IMR-90 (cell line): ENCODE data around the gene CDKN2A. TPM values are rescaled to one million over a fixed set of nuclear protein-coding genes. Genes with fewer than 3 reads are reported as not detected.

Experiments used
- ATAC-seq: fragments of 200-7000 bp; cut with Tn5 transposase; 2 replicates; pipeline ENCODE4 v1.9.1; 2020; ENCODE audit warnings: low read depth, mild to moderate bottlenecking, moderate library complexity
- BruUV-seq: library from RNA; stranded (reverse); fragments of 400-500 nt; replicated peaks from 2 replicates; lab custom pipeline; 2021; lab: Mats Ljungman, UMichigan
- CTCF ChIA-PET: fragments of 300-600 bp; formaldehyde crosslinking; extraction: SDS; loops from one replicate; lab custom pipeline; 2021; ENCODE audit warnings: antibody characterized with exemption; lab: Yijun Ruan, JAX
- POLR2A ChIA-PET: fragments of 300-600 bp; sonication (Branson Sonifier 250); formaldehyde crosslinking; loops from one replicate; lab custom pipeline; 2022; ENCODE audit warnings: antibody characterized with exemption; ENCODE audit not compliant: unreplicated experiment; lab: Charles Lee
- DNase-seq: peaks from one replicate; pipeline ENCODE4 v3.0.0; 2013
- H2AFZ ChIP-seq: replicated peaks from 2 replicates; pipeline ENCODE3; 2013; ENCODE audit warnings: low read length, mild to moderate bottlenecking; ENCODE audit not compliant: poor library complexity
- H2AK5ac ChIP-seq: 2 replicates; pipeline ENCODE4 v1.6.1; 2013; ENCODE audit warnings: low read depth, low read length, inconsistent platforms
- H2AK9ac ChIP-seq: replicated peaks from 2 replicates; pipeline ENCODE3; 2013; ENCODE audit warnings: mild to moderate bottlenecking, low read depth, low read length, moderate library complexity; ENCODE audit not compliant: poor library complexity
- H2BK120ac ChIP-seq: 2 replicates; pipeline ENCODE4 v1.6.1; 2013; ENCODE audit warnings: low read depth, low read length, inconsistent platforms
- H2BK15ac ChIP-seq: 3 replicates; pipeline ENCODE4 v1.6.1; 2013; ENCODE audit warnings: low read depth, low read length, inconsistent platforms
- H2BK20ac ChIP-seq: 2 replicates; pipeline ENCODE4 v1.6.1; 2013; ENCODE audit warnings: low read depth, mild to moderate bottlenecking, inconsistent platforms, low read length, moderate library complexity
- H2BK5ac ChIP-seq: 2 replicates; pipeline ENCODE4 v1.6.1; 2013; ENCODE audit warnings: mild to moderate bottlenecking, low read depth, low read length, inconsistent platforms; ENCODE audit not compliant: poor library complexity, severe bottlenecking
- H3K14ac ChIP-seq: replicated peaks from 2 replicates; pipeline ENCODE4 v1.6.1; 2013; ENCODE audit warnings: low read depth, low read length, inconsistent platforms
- H3K18ac ChIP-seq: 2 replicates; pipeline ENCODE4 v1.6.1; 2013; ENCODE audit warnings: low read depth, low read length, control low read depth
- H3K23ac ChIP-seq: 2 replicates; pipeline ENCODE4 v1.6.1; 2013; ENCODE audit warnings: low read depth, low read length, inconsistent platforms
- H3K27ac ChIP-seq: 2 replicates; pipeline ENCODE4 v1.5.1; 2013; ENCODE audit warnings: mild to moderate bottlenecking, control low read depth, low read length; ENCODE audit not compliant: insufficient read depth
- H3K27me3 ChIP-seq: 2 replicates; pipeline ENCODE4 v1.6.1; 2013; ENCODE audit warnings: low read length; ENCODE audit not compliant: control insufficient read depth, insufficient read depth
- H3K36me3 ChIP-seq: 2 replicates; pipeline ENCODE4 v1.6.1; 2013; ENCODE audit warnings: low read length, mixed read lengths; ENCODE audit not compliant: control insufficient read depth, insufficient read depth
- H3K4ac ChIP-seq: 2 replicates; pipeline ENCODE4 v1.6.1; 2013; ENCODE audit warnings: low read depth, low read length, inconsistent platforms
- H3K4me1 ChIP-seq: 2 replicates; pipeline ENCODE4 v1.6.1; 2013; ENCODE audit warnings: low read length, mixed read lengths; ENCODE audit not compliant: control insufficient read depth, insufficient read depth
- H3K4me2 ChIP-seq: 2 replicates; pipeline ENCODE4 v1.6.1; 2013; ENCODE audit warnings: low read depth, mild to moderate bottlenecking, control low read depth, low read length, moderate library complexity
- H3K4me3 ChIP-seq: 2 replicates; pipeline ENCODE4 v1.5.1; 2013; ENCODE audit warnings: low read depth, mild to moderate bottlenecking, control low read depth, low read length, moderate library complexity; ENCODE audit not compliant: insufficient read depth
- H3K56ac ChIP-seq: 2 replicates; pipeline ENCODE4 v1.6.1; 2013; ENCODE audit warnings: low read length, inconsistent platforms; ENCODE audit not compliant: insufficient read depth; ENCODE audit errors: extremely low read depth
- H3K79me1 ChIP-seq, 2 experiments: 2 replicates each; pipeline ENCODE4 v1.6.1; 2013; ENCODE audit warnings: low read length in 2 of 2, inconsistent platforms in 1 of 2, low read depth in 1 of 2
- H3K9ac ChIP-seq: 2 replicates; pipeline ENCODE4 v1.6.1; 2013; ENCODE audit warnings: low read depth, low read length, control low read depth
- H3K9me1 ChIP-seq: 2 replicates; pipeline ENCODE4 v1.6.1; 2013; ENCODE audit warnings: low read length, inconsistent platforms; ENCODE audit not compliant: insufficient read depth
- H3K9me3 ChIP-seq: 2 replicates; pipeline ENCODE4 v1.6.1; 2013; ENCODE audit warnings: low read length; ENCODE audit not compliant: control insufficient read depth, insufficient read depth
- H4K20me1 ChIP-seq: 2 replicates; pipeline ENCODE4 v1.6.1; 2013; ENCODE audit warnings: low read length, inconsistent platforms; ENCODE audit not compliant: insufficient read depth
- H4K5ac ChIP-seq: 2 replicates; pipeline ENCODE4 v1.6.1; 2013; ENCODE audit warnings: mild to moderate bottlenecking, low read depth, low read length, control low read depth
- H4K8ac ChIP-seq, 2 experiments: 2 replicates each; pipeline ENCODE4 v1.6.1; 2013; ENCODE audit warnings: low read depth in 2 of 2, low read length in 2 of 2, control low read depth in 1 of 2, inconsistent platforms in 1 of 2
- H4K91ac ChIP-seq: 2 replicates; pipeline ENCODE4 v1.6.1; 2013; ENCODE audit warnings: low read depth, low read length, inconsistent platforms; ENCODE audit not compliant: insufficient read depth
- CHD1 ChIP-seq: IDR thresholded peaks from 2 replicates; pipeline ENCODE4 v1.6.1; 2012; ENCODE audit warnings: low read depth, low read length, improper control_type of control experiment
- CTCF ChIP-seq: conservative IDR thresholded peaks from 2 replicates; pipeline ENCODE4 v1.5.1; 2012; ENCODE audit warnings: mild to moderate bottlenecking, low read depth, low read length, improper control_type of control experiment
- MAZ ChIP-seq: IDR thresholded peaks from 2 replicates; pipeline ENCODE4 v1.6.1; 2012; ENCODE audit warnings: low read depth, mild to moderate bottlenecking, low read length, improper control_type of control experiment, moderate library complexity, borderline replicate concordance
- MXI1 ChIP-seq: IDR thresholded peaks from 2 replicates; pipeline ENCODE4 v1.6.1; 2012; ENCODE audit warnings: low read depth, mild to moderate bottlenecking, low read length, moderate library complexity, borderline replicate concordance
- POLR2A ChIP-seq: IDR thresholded peaks from 2 replicates; pipeline ENCODE4 v1.6.1; 2012; ENCODE audit warnings: mild to moderate bottlenecking, low read depth, low read length
- RAD21 ChIP-seq: IDR thresholded peaks from 2 replicates; pipeline ENCODE4 v1.6.1; 2012; ENCODE audit warnings: low read length, improper control_type of control experiment
- RCOR1 ChIP-seq: IDR thresholded peaks from 2 replicates; pipeline ENCODE4 v1.6.1; 2012; ENCODE audit warnings: mild to moderate bottlenecking, low read length, improper control_type of control experiment; ENCODE audit not compliant: insufficient replicate concordance
- SMC3 ChIP-seq: fragments of 150-350 bp; IDR thresholded peaks from 2 replicates; pipeline ENCODE4 v1.6.1; 2016; ENCODE audit warnings: low read depth, mild to moderate bottlenecking, antibody characterized with exemption, low read length, moderate library complexity
- WGBS, 2 experiments: methylation state at CpG; one replicate each; pipeline versions ENCODE4 v1.1.5 to v1.1.7; 2013; ENCODE audit warnings: missing lambda C conversion rate in 2 of 2; ENCODE audit not compliant: insufficient read length in 1 of 2; ENCODE audit errors: extremely low coverage in 2 of 2; 5-methylcytosine and 5-hydroxymethylcytosine counted together
- dilution Hi-C: fragments of 300-500 bp; cut with HindIII; formaldehyde crosslinking; loops from one replicate; pipeline ENCODE4 v1.14.3; 2018; ENCODE audit warnings: low sequenced_read_pairs; ENCODE audit not compliant: unreplicated experiment
- in situ Hi-C: fragments of 300-500 bp; cut with MboI; formaldehyde crosslinking; loops from 3 replicates; pipeline ENCODE4 v1.14.3; 2019; ENCODE audit warnings: low sequenced_read_pairs, inconsistent platforms, mixed read lengths
- intact Hi-C: fragments of 100-400 bp; cut with micrococcal nuclease; formaldehyde crosslinking; loops from 2 replicates; pipeline ENCODE4 v1.10.0; 2022
- polyA plus RNA-seq, 3 experiments: library from polyadenylated mRNA; depleted of rRNA; stranded (reverse); fragments of >200 nt; gene quantifications; 2 replicates each; pipeline ENCODE4 v1.2.3, GENCODE V29; 2012; ENCODE audit warnings: low replicate concordance in 1 of 3
- total RNA-seq: library from RNA; depleted of rRNA; stranded (reverse); fragments of >200 nt; gene quantifications from 2 replicates; pipeline ENCODE4 v1.2.3, GENCODE V29; 2012
- TF ChIP-seq, protein P1 (sequence below): fragments of 150-350 bp; IDR thresholded peaks from 2 replicates; pipeline ENCODE4 v1.6.1; 2016; ENCODE audit warnings: low read depth, mild to moderate bottlenecking, low read length, moderate library complexity, borderline replicate concordance

CDKN2A gene
- total and polyA plus RNA-seq, 2 of the 4 experiments (the other 2 are of a cell fraction): 11.3 to 75.3 TPM

- no peak for TF ChIP-seq CTCF
- TF ChIP-seq RCOR1: no peak
Measured at GRCh38 chr9:21983561-21983935, 10.6 kb downstream of the CDKN2A start (continued).

DNA sequence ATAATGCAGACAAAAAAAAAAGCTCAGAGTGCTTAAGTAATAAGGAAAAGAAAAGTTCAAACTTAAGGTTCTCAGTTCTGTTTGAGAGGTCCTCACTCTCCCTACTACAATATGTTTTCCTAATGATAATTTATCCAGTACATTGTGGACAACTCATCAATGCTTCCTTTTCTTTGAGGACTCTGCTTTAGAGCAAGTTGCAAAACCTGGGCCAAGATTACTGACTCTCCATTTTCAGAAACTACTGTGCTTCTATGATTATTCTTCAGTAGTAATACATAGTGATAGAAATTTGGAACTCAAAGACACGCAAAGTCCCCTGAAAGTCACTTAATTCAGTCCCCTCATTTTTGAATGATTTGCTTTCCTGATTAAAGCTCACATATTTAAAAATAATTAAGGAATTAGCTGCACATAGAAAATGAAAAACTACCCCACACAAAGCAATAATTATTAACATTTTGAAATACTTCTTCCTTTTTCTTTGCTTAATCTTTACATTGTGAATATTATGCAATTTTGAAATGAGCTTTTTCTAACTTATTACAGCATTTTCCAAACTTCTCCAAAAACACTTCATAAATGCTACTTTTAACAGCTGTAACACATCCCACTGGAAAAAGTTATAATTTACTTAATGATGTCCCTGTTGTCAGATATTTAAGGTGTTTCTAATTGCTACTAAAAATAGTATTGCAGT, 11.2 kb downstream of the CDKN2A start:
- Histone ChIP-seq H3K4ac (no peak overlapping the region), H3K4me2 (no peak overlapping the region), H3K79me1 (no peaks in the 10 kb centered on the region), H3K36me3 (no peaks in the 10 kb centered on the region), H2BK5ac (no peak overlapping the region), H3K4me3 (no peak overlapping the region), H3K9me1 (no peaks in the 10 kb centered on the region), H2BK20ac (no peak overlapping the region), H3K9me3 (no peaks in the 10 kb centered on the region), H3K14ac (no peak overlapping the region), H4K20me1 (no peaks in the 10 kb centered on the region), H2AK5ac (no peak overlapping the region), H4K5ac (no peak overlapping the region), H3K23ac (no peak overlapping the region), H2AK9ac (no peak overlapping the region), H3K9ac (no peak overlapping the region), H3K27ac (no peak overlapping the region), H2AFZ (no peak overlapping the region), H3K18ac (no peak overlapping the region), H3K4me1 (no peaks in the 10 kb centered on the region), H4K91ac (no peak overlapping the region), H4K8ac (no peak overlapping the region), H3K27me3 (peaks cover 6% of the 10 kb centered on the region), H2BK120ac (no peak overlapping the region), H2BK15ac (no peak overlapping the region), H3K56ac (no peak overlapping the region)
- ChIA-PET CTCF (interaction anchor here (0.9 kb wide), 1 partner anchor 137 kb away, joined by 3 read pairs; no protein-coding TSS in a partner anchor), POLR2A (interaction anchor here (0.6 kb wide), 1 partner anchor 657 kb away, joined by 5 read pairs; no protein-coding TSS in a partner anchor)
- dilution Hi-C loops: no loop called here
- ATAC-seq: no peak
- BruUV-seq: no TSS peak
- no CpG with 5 or more reads among the region's 1 CpG for WGBS, 2 experiments
- DNase-seq: no peak
- in situ Hi-C loops: loop anchor here (25.0 kb wide), 1 partner anchor 396 kb away; no protein-coding TSS in a partner anchor
- intact Hi-C loops: no loop called here
- TF ChIP-seq POLR2A (no peak), SMC3 (no peak), RAD21 (no peak), MAZ (no peak), CTCF (no peak), MXI1 (no peak), CHD1 (no peak)
- TF ChIP-seq, protein P1, sequence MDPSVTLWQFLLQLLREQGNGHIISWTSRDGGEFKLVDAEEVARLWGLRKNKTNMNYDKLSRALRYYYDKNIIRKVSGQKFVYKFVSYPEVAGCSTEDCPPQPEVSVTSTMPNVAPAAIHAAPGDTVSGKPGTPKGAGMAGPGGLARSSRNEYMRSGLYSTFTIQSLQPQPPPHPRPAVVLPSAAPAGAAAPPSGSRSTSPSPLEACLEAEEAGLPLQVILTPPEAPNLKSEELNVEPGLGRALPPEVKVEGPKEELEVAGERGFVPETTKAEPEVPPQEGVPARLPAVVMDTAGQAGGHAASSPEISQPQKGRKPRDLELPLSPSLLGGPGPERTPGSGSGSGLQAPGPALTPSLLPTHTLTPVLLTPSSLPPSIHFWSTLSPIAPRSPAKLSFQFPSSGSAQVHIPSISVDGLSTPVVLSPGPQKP: no peak
